B cell (primary cell): ENCODE measurements around the gene LGALS4.

ENCODE experiments used
- CTCF ChIP-seq: fragments of 200-600 bp; IDR thresholded peaks from one replicate; pipeline ENCODE4 v1.8.0; 2022; ENCODE audit warnings: antibody characterized with exemption, mild to moderate bottlenecking
- EZH2 ChIP-seq: IDR thresholded peaks from 2 replicates; pipeline ENCODE4 v1.6.1; 2012; ENCODE audit warnings: borderline replicate concordance, low read depth, mild to moderate bottlenecking, moderate library complexity, low read length; ENCODE audit not compliant: insufficient read depth, poor library complexity, severe bottlenecking

GRCh38 chr19:38793177-38793576, 19.6 kb downstream of the LGALS4 start:
- no peak for TF ChIP-seq EZH2
- no peak for TF ChIP-seq CTCF
